ENCODE data around the gene KLHL15. TPM values are rescaled to one million over a fixed set of nuclear protein-coding genes. Genes with fewer than 3 reads are reported as not detected.
"Not testable (repeated sequence)": the region's sequence is repeated elsewhere in the genome, so short reads cannot be mapped to it uniquely, and the experiment has no call there.

KLHL15 gene
- 17.7 TPM for total RNA-seq

GRCh38 chrX:24027086-24027485 is at the start of gene KLHL15:
Gene KLHL15 (minus strand): TSS chrX:24027186. CDS start chrX:24006693, 20,493 bp downstream.
- no peak for DNase-seq

- DNase-seq: no peak
Measured at GRCh38 chrX:24069877-24070276, 42.9 kb upstream of the KLHL15 start.

DNA sequence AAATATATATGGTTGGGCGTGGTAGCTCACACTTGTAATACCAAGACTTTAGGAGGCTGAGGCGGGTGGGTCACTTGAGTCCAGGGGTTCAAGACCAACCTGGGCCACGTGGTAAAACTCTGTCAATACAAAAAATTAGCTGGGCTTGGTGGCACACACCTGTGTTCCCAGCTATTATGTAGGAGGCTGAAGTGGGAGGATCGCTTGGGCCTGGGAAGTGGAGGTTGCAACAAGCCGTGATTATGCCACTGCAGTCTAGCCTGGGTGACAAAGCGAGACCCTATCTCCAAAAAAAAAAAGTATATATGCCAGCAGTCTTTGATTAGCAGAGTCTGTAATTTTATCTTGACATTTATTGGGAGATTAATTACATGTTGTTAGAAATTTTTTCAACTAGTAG is 36.5 kb upstream of the KLHL15 start:
- no peak for DNase-seq

- no peak for DNase-seq
Measured at GRCh38 chrX:24055043-24055356, 28.0 kb upstream of the KLHL15 start.

DNA sequence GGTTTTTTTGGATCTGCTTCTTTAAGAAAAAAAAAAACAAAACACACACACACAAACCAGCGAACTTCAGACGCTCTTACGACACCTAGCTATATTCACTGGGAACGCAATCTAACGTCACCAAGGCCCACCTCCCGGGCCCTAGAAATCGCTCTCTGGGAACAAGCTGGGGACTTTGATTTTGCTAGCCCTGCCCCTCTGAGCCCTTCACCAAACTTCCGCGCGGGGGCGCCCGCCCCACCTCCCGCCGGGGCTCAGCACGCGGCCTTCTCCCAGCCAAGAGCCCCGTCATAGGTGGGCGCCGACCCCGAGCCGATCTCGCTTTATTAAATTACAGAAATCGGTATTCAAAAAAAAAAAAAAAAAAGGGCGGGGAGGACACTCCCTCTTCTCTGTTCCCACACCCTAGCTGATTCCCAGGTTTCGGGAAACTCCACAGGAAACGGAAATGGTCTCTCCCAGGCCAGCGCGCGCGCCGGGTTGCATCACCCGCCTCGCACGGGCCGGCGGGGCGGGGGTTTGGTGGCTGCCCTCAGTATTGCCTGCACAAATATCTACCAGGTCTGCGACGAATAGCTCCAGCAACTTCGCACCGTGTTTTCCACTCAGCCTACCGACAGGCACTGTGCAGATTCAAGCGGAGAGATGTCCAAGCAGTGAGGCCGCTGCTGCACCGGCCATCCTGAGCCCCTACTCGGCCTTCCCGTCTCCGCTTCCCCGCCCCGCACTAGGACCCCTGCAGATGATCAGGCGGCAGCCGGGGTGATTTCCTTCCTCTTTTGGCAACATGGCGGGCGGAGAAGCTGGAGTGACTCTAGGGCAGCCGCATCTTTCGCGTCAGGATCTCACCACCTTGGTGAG is 27.4 kb upstream of the KLHL15 start, which contains the start of gene EIF2S3:
EIF2S3 (plus strand) TSS at position 775 of the 861 bp plus-strand sequence; CDS start at position 788, 13 bp downstream.
- DNase-seq: peak; percentile 92

DNA sequence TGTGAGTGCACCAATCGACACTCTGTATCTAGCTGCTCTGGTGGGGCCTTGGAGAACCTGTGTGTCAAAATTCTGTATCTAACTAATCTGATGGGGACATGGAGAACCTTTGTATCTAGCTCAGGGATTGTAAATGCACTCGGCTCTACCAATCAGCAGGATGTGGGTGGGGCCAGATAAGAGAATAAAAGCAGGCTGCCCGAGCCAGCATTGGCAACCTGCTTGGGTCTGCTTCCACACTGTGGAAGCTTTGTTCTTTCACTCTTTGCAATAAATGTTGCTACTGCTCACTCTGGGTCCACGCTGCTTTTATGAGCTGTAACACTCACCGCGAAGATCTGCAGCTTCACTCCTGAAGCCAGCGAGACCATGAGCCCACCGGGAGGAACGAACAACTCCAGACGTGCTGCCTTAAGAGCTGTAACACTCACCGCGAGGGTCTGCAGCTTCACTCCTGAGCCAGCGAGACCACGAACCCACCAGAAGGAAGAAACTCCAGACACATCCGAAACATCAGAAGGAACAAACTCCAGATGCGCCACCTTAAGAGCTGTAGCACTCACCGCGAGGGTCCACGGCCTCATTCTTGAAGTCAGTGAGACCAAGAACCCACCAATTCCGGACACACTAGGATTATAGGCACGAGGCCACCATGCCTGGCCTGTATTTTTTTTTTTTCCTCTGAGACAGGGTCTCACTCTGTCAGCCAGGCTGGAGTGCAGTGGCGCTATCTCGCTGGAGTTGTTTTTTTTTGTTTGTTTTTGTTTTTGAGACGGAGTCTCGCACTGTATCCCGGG is 23.7 kb upstream of the KLHL15 start:
- DNase-seq: not testable (repeated sequence)

DNA sequence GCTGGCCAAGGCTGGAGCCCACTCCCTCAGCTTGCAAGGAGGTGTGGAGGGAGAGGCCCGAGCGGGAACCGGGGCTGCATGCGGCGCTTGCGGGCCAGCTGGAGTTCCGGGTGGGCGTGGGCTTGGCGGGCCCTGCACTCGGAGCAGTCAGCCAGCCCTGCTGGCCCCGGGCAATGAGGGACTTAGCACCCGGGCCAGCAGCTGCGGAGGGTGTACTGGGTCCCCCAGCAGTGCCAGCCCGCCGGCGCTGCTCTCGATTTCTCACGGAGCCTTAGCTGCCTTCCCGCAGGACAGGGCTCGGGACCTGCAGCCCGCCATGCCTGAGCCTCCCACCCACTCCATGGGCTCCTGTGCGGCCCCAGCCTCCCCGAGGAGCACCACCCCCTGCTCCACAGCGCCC is 22.7 kb upstream of the KLHL15 start:
- DNase-seq: not testable (repeated sequence)

DNA sequence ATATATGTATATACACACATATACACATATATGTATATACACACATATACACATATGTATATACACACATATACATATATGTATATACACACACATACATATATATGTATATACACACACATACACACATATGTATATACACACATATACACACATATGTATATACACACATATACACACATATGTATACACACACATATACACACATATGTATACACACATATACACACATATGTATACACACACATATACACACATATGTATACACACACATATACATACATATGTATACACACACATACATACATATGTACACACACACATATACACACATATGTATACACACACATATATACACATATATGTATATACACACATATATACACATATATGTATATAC is 19.1 kb upstream of the KLHL15 start:
- DNase-seq: not testable (repeated sequence)

- no peak for DNase-seq
Measured at GRCh38 chrX:24037729-24038128, 10.7 kb upstream of the KLHL15 start.

- DNase-seq: no peak
Measured at GRCh38 chrX:24034485-24034884, 7.5 kb upstream of the KLHL15 start.

- DNase-seq: no peak
Measured at GRCh38 chrX:24030597-24030996, 3.6 kb upstream of the KLHL15 start.

DNA sequence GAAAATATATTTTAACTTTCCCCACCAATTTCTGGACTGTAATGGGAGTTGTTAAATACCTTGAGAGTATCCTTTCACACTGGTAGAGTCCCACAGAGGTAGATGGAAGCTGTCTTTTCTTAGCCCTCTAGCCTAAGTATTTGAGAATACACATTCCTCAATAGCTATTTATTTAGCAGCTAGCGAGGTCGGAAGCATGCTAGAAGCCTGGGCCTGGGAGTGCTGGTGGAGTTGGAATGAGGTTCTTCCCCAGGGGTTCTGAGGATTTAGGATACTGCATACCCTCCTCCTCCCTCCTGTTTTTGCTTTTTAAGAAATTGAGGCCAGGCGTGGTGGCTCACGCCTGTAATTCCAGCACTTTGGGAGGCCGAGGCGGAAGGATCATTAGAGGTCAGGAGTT is 999 bp upstream of the KLHL15 start:
- no peak for DNase-seq

DNA sequence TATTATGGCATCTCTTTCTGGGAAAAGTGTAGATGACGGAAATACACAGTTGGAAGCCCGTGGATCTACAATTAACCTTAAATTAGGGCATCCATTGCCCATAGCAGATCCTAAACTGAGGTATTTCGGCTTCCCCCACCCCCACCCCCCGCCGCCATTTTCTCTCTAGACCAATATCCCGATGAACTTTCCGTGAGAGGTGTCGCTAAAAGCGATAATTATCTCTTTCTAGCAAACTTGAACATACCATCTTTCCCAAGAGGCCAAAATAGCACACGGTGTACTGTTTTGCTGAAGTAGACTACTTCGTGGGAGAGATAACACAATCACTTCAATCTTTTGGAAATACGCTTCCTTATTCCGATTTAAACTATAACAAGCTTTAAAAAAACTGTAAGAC is 554 bp downstream of the KLHL15 start:
- DNase-seq: peak; percentile 41

DNA sequence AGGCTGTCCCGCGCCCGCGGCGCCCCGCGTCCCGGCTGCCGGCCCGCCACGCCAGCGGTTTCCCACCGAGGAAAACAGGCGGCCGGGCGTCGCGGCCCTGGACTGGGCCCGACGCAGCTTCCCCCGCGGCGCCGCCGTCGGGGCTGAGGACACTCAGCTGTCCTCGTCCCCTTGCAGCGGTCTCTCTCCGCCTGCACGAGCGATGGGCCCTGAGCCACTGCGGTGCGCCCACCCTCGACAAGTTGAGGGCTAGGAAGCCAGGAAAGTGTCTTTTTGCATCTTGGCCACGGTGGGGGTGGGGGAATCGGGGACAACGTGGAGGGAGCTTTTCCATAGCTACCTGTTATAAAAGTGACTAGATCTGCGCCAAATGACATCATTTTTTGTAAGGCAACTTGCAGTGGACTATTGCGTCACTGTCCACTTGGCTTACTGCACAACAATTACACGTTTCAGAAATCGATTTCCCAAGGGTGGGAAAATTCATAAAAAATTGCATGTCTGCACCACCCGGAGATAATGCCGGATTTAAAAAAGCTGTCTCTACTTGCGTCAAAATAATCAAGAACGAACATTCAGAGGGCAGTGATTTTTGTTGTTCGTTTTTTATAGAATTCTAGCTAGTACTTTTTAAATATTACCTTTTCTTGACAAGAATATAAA is 1.1 kb downstream of the KLHL15 start:
- peak; percentile 56 for DNase-seq

DNA sequence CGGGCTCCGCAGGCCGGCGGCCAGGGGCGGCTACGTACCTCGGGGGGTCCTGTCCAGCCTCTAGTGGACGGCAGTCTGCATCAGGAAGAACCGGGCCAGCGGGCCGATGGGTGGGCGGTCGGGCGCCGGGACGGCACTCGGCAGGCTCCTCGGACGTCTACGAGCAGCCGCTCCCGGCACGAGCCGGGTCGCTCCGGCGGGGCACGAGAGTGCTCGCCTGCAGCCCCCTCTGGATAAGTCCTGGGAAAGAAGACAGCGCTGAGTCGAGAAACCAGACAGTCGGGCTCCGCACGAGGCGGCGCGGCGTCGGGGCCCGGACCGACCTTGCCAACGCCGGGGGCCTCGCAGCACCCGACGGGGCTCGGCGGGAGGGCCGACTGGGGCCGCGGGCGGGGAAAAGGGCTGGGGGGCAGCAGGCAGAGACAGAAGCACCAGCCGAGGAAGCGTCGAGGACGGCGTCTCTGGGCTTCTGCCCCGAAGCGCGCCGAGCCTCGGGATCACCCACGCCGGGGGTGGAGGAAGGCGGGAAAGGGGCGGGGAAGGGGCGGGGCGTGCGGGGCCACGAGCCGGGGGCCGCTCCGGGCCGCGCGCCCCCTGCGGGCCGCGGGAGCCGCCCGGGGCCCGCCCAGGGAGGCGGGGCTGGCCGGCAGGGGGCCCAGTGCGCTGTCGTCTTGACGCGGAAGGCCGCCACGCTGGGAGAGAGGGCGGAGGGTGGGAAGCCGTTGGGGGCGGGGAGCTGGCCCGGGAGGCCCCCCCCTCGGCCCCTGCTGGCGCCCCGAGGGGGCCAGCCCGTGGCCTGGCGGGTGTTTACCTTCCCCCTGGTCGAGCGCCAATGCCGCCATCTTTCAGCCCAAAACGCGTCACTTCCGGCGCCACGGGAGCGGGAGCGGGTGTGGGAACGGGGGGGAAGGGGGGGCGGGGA is 1.9 kb downstream of the KLHL15 start:
- peak; percentile 90 for DNase-seq

DNA sequence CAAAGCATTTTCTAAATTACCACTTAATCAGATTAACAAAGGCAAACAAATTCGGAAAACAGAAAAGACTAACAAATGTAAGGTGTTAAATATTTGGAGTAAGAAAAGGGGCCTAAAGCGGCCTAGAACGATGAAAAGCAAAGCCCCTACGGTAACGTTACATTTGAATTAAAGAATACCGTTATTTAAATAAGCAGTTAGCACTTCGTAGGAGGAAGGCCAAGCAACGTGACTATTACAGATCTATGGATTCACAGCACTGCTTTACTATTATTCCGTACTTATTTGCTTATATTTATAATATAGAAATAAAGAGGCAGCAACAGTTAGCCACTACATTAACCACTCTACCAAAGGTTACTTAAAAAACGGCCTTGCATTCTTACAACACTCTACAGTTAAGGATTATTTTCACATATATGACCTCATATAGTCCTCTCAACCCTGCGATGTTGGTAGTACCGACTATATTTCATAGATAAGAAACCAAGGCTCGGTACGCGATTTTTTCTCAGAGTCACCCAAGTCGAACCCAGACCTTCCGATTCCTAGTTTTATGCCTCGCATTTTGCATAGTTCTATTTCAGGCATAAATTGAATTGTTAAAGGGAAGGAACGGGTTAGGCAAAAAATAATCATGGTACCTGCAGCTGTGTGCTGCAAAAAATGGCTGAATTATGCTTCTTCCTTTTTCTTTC is 2.9 kb downstream of the KLHL15 start:
- DNase-seq: peak; percentile 15

DNA sequence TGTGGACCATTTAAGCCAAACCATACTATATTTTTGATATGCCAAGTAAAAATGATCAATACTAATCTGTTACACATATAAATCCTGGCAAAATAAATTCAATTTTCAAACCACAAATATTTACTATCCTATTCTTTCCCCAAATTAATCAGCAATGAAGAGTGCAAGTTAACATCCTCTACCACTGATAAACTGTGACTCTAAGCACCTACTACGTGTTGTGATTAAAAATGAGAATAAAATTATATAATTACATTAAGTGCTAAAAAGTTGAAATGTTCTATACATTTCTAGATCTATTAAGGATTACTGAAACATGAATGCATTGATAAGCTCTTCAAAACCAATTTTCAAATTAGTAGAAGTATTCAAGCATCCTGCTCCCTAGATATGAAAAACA is 3.4 kb downstream of the KLHL15 start:
- no peak for DNase-seq

- peak; percentile 4 for DNase-seq
Measured at GRCh38 chrX:24020306-24020876, 6.6 kb downstream of the KLHL15 start.

- no peak for DNase-seq
Measured at GRCh38 chrX:24019448-24019847, 7.5 kb downstream of the KLHL15 start.

- no peak for DNase-seq
Measured at GRCh38 chrX:24018809-24019208, 8.2 kb downstream of the KLHL15 start.

DNA sequence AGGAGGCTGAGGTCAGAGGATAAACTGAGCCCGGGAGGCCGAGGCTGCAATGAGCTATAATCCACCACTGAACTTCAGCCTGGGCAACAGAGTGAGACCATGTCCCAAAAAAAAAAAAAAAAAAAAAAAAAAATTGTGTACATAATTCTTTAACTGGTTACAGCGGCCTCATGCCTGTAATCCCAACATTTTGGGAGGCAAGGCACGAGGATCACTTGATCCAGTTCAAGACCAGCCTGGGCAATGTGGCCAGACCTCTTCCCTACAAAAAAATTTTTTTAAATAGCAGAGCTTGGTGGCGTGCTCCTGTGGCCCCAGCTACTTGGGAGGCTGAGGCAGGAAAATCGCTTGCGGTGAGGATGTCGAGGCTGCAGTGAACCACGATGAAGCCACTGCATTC is 9.3 kb downstream of the KLHL15 start:
- no peak for DNase-seq

Measured in skin of body (tissue), 2 donors.